ENCODE measurements around the gene ZNF692.

The ZNF692 gene

GRCh38 chr1:248850536-248851251 lies 8.2 kb downstream of the ZNF692 start:
- DNase-seq (ENCODE audit: low read depth, low spot score): no peak
- no peak overlapping the region for H3K27ac ChIP-seq

GRCh38 chr1:248850124-248850523 lies 8.8 kb downstream of the ZNF692 start:
- no peak for DNase-seq (ENCODE audit: low read depth, low spot score)
- no peak overlapping the region for H3K27ac ChIP-seq

- DNase-seq (ENCODE audit: low read depth, low spot score): no peak
- H3K27ac ChIP-seq: no peak overlapping the region
These were observed 9.2 kb downstream of the ZNF692 start for GRCh38 chr1:248849637-248850036.

GRCh38 chr1:248849152-248849551 lies 9.7 kb downstream of the ZNF692 start:
- DNase-seq (ENCODE audit: low read depth, low spot score): no peak
- H3K27ac ChIP-seq: no peak overlapping the region

- no peak for DNase-seq (ENCODE audit: low read depth, low spot score)
- no peak overlapping the region for H3K27ac ChIP-seq
These were observed 10.3 kb downstream of the ZNF692 start for GRCh38 chr1:248848602-248849001.

GRCh38 chr1:248847956-248848561 lies 10.8 kb downstream of the ZNF692 start:
- H3K27ac ChIP-seq: no peak overlapping the region
- DNase-seq (ENCODE audit: low read depth, low spot score): no peak

GRCh38 chr1:248847181-248847955 lies 11.5 kb downstream of the ZNF692 start:
- H3K27ac ChIP-seq: no peak overlapping the region
- DNase-seq (ENCODE audit: low read depth, low spot score): no peak

GRCh38 chr1:248844526-248844925 lies 14.4 kb downstream of the ZNF692 start:
- no peak overlapping the region for H3K27ac ChIP-seq
- no peak for DNase-seq (ENCODE audit: low read depth, low spot score)

GRCh38 chr1:248843687-248844086 lies 15.2 kb downstream of the ZNF692 start:
- peak overlapping the region; percentile 85 for H3K27ac ChIP-seq
- no peak for DNase-seq (ENCODE audit: low read depth, low spot score)

GRCh38 chr1:248842781-248843331 lies 16.0 kb downstream of the ZNF692 start:
- peak overlapping the region; percentile 85 for H3K27ac ChIP-seq
- DNase-seq (ENCODE audit: low read depth, low spot score): peak; percentile 95

- DNase-seq (ENCODE audit: low read depth, low spot score): peak; percentile 34
- H3K27ac ChIP-seq: peak overlapping the region; percentile 85
These were observed 17.0 kb downstream of the ZNF692 start for GRCh38 chr1:248841702-248842395.

- no peak for DNase-seq (ENCODE audit: low read depth, low spot score)
- H3K27ac ChIP-seq: peak overlapping the region; percentile 85
These were observed 17.9 kb downstream of the ZNF692 start for GRCh38 chr1:248840946-248841345.

GRCh38 chr1:248839168-248839555 lies 19.7 kb downstream of the ZNF692 start:
- no peak for DNase-seq (ENCODE audit: low read depth, low spot score)
- peak overlapping the region; percentile 97 for H3K27ac ChIP-seq

- peak overlapping the region; percentile 97 for H3K27ac ChIP-seq
- DNase-seq (ENCODE audit: low read depth, low spot score): peak; percentile 68
These were observed 20.3 kb downstream of the ZNF692 start for GRCh38 chr1:248838357-248839167.

GRCh38 chr1:248837781-248838356 lies 21.0 kb downstream of the ZNF692 start, which contains the start of gene ZNF672:
TSS of gene ZNF672 (plus strand) at chr1:248838224. CDS start at chr1:248847275, 9,051 bp downstream.
- peak; percentile 83 for DNase-seq (ENCODE audit: low read depth, low spot score)
- H3K27ac ChIP-seq: peak within 1 kb of the TSS; percentile 97

GRCh38 chr1:248837045-248837780 lies 21.7 kb downstream of the ZNF692 start:
- H3K27ac ChIP-seq: peak overlapping the region; percentile 97

GRCh38 chr1:248834343-248834940 lies 24.4 kb downstream of the ZNF692 start:
- DNase-seq (ENCODE audit: low read depth, low spot score): no peak
- H3K27ac ChIP-seq: no peak overlapping the region

More at GRCh38 chr1:248837045-248837780, 21.7 kb downstream of the ZNF692 start:
- DNase-seq (ENCODE audit: low read depth, low spot score): no peak

GRCh38 chr1:248831842-248832241 lies 27.0 kb downstream of the ZNF692 start:
- no peak for DNase-seq (ENCODE audit: low read depth, low spot score)
- no peak overlapping the region for H3K27ac ChIP-seq
